Activated T-cell treated with anti-CD3 and anti-CD28 coated beads, Interleukin-2, amount 50 U/mL, for 4 hours (primary cell): Measurements from ENCODE around the gene ESPNL. TPM values are rescaled to one million over a fixed set of nuclear protein-coding genes. Genes with fewer than 3 reads are reported as not detected.

Experiments used
- ATAC-seq, 2 donors: fragments of 200-7000 bp; cut with Tn5 transposase; one replicate each; pipeline ENCODE4 v1.10.0; 2021
- DNase-seq: peaks from one replicate; pipeline ENCODE4 v3.0.0-alpha.2; 2020
- H3K27me3 Mint-ChIP-seq: one replicate; pipeline ENCODE4 v1.8.0; 2021; ENCODE audit warnings: low read depth, mixed read lengths
- H3K36me3 Mint-ChIP-seq: one replicate; pipeline ENCODE4 v1.8.0; 2022; ENCODE audit warnings: mixed read lengths; ENCODE audit not compliant: insufficient read depth
- H3K4me1 Mint-ChIP-seq: one replicate; pipeline ENCODE4 v1.8.0; 2021; ENCODE audit warnings: low read depth, mixed read lengths
- H3K4me3 Mint-ChIP-seq: one replicate; pipeline ENCODE4 v1.8.0; 2021; ENCODE audit warnings: mild to moderate bottlenecking, moderate library complexity, mixed read lengths
- H3K9me3 Mint-ChIP-seq: one replicate; pipeline ENCODE4 v1.8.0; 2021; ENCODE audit warnings: mixed read lengths
- total RNA-seq, 3 donors: library from RNA; stranded (reverse); gene quantifications; one replicate each; pipeline ENCODE4 v1.2.1, GENCODE V29; 2021

ESPNL gene
- total RNA-seq, 3 donors from 2014 or later = 0.08 to 0.35 (median 0.14) TPM

DNA sequence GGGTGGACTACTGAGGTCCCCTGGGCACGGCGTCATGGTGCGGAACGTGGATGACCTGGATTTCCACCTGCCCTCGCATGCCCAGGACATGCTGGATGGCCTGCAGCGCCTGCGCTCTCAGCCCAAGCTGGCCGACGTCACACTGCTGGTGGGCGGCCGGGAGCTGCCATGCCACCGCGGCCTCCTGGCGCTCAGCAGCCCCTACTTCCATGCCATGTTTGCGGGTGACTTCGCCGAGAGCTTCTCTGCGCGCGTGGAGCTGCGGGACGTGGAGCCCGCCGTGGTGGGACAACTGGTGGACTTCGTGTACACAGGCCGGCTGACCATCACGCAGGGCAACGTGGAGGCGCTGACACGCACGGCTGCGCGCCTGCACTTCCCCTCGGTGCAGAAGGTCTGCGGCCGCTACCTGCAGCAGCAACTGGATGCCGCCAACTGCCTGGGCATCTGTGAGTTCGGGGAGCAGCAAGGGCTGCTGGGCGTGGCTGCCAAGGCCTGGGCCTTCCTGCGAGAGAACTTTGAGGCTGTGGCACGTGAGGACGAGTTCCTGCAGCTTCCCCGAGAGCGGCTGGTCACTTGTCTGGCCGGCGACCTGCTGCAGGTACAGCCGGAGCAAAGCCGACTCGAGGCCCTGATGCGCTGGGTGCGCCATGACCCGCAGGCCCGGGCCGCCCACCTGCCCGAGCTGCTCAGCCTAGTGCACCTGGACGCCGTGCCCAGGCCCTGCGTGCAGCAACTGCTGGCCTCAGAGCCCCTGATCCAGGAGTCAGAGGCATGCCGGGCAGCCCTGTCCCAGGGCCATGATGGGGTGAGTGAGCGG lies 40.8 kb downstream of the ESPNL start:
- no peak for ATAC-seq
- DNase-seq = no peak
- Mint-ChIP-seq H3K27me3 (no peaks in the 10 kb centered on the region), H3K9me3 (no peaks in the 10 kb centered on the region), H3K4me3 (no peak overlapping the region), H3K36me3 (no peaks in the 10 kb centered on the region), H3K4me1 (peaks cover 6% of the 10 kb centered on the region)

DNA sequence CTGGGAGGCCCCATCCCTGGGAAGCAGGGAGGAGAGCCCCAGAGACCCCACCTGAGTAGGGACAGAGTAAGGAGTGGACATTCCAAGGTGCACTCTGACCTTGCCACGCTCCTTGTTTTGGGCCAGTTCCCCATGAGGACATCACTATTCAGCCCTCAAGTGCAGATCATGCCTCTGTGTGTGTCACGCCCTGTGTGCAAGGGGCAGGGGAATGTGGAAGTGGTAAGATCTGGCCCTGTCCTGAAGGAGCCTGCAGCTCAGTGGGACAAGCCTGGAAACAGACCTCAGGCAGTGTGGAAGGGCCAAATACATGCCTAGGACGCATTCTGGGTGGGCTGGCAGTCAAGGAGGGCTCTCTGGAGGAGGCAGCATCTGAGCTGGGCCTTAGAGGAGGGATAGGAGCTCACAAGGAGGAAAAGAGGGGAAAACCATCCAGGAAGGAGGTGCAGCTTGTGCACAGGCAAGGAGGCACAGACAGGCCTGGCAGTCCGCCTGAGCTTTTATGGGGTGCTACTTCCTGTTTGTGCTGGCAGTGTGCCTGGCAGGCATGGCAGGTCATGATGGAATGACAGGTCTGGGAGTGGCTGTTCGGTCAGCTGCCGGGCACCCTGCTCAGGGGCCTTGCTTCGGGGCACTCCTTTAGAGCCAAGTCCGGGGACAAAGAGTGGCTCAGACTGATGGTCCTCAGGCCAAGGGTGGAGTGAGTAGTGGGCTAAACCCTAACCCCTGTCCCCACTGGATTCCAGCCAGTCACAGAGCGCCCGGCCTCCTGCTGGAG lies 41.6 kb downstream of the ESPNL start:
- H3K36me3 Mint-ChIP-seq = no peaks in the 10 kb centered on the region
- no peak for ATAC-seq

DNA sequence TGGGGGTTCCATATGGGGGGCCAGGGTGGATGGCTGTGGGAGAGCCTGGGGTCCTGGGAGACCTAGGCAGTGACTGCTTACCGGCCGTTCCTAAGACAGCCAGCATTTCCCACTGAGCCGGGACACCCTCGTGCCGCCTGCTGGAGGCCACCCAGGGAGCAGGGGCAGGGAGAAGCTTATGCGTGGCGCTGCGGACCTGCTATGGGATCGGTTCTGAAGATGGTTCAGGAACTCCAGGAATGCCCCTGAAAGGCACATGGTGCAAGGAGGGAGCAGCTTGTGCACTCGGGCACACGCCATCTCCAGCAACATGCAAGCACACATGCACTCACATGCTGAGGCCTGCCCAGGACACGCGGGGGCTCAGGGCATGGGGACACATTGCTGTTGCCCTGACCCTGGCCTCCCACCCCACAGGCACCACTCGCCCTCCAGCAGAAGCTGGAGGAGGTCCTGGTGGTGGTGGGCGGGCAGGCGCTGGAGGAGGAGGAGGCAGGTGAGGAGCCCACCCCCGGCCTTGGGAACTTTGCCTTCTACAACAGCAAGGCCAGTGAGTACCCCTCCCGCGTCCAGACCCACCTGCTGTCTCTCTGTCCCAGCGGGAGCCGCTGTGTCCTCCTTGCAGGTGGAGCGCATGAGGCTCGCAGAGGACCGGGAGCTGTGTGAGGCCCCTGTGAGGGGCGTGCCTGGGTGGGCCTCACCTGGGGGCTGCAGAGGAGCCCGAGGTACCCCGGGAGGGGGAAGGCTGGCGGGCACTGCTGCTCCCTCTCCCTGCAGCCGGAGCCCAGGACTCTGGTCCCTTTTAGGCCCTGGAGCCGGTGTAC lies 42.5 kb downstream of the ESPNL start:
- H3K36me3 Mint-ChIP-seq = no peaks in the 10 kb centered on the region
- ATAC-seq (no peak), DNase-seq (no peak)
- no peak overlapping the region for H3K4me3 Mint-ChIP-seq
- no peaks in the 10 kb centered on the region for H3K9me3 Mint-ChIP-seq
- H3K4me1 Mint-ChIP-seq = peaks cover 6% of the 10 kb centered on the region
- H3K27me3 Mint-ChIP-seq = no peaks in the 10 kb centered on the region

More for the DNA sequence above, 41.6 kb downstream of the ESPNL start:
- Mint-ChIP-seq H3K4me3 (no peak overlapping the region), H3K9me3 (no peaks in the 10 kb centered on the region), H3K27me3 (no peaks in the 10 kb centered on the region), H3K4me1 (peaks cover 6% of the 10 kb centered on the region)
- no peak for DNase-seq

DNA sequence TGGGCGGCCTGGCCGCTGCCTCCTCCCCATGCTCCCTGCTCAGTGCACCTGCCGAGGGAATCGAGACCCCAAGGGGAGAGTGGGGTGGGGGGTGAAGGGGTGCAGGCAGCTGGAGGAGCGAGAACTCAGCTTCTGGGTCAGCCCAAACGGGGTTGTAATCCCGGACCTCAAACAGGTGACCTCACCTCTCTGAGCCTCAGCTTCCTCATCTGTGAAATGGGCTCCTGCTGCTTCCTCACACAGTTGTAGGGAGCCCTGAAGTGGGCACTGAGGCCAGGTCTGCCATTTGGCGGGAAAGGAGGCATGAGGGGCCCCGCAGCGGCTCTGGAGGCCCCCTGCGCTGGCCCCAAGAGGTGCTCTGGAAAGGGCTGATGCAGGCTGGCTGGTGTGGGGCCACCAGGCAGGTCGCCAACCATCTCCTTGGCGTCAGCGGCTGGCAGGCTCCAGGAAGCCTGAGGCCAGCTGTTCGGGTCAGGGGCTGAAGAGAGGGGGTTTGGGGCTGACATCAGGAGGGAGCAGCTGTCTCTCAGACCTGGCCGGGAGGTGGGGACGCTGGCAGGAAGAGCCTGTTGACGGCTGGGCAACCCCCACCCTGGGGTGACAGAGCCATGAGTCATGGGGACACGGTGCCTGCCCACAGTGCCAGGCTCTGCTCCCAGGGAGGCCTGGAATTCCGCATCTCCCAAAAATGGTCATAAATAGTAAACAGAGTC lies 43.3 kb downstream of the ESPNL start:
- no peak for ATAC-seq
- H3K9me3 Mint-ChIP-seq = no peaks in the 10 kb centered on the region
- no peaks in the 10 kb centered on the region for H3K36me3 Mint-ChIP-seq
- DNase-seq = no peak
- no peak overlapping the region for H3K4me3 Mint-ChIP-seq
- no peaks in the 10 kb centered on the region for H3K27me3 Mint-ChIP-seq
- peaks cover 6% of the 10 kb centered on the region for H3K4me1 Mint-ChIP-seq

- ATAC-seq (no peak), DNase-seq (no peak)
- Mint-ChIP-seq H3K4me3 (no peak overlapping the region), H3K27me3 (no peaks in the 10 kb centered on the region), H3K4me1 (peaks cover 6% of the 10 kb centered on the region), H3K36me3 (no peaks in the 10 kb centered on the region), H3K9me3 (no peaks in the 10 kb centered on the region)
Observed at GRCh38 chr2:238144262-238144661, 44.1 kb downstream of the ESPNL start.

DNA sequence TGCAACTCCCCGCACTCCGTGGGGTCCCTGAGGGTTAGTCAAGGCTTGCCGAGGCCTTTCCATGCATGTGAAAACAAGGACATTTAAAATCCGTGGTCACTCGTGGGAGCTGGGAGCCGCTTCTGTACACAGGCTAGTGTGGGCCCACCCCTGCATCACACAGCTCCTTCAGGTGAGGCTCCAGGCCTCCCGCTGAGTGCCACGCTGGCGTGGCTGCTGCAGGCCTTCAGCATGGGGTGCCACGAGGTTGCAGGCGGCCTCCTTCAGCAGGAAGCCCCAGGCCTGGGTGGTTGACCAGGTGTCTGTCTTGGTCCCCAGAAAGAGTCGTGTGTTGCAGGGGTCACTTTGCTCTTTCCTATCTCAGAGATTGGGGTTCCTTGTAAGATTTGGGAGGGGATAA lies 44.9 kb downstream of the ESPNL start:
- Mint-ChIP-seq H3K9me3 (no peaks in the 10 kb centered on the region), H3K4me3 (no peak overlapping the region), H3K27me3 (no peaks in the 10 kb centered on the region), H3K36me3 (no peaks in the 10 kb centered on the region), H3K4me1 (peaks cover 6% of the 10 kb centered on the region)
- DNase-seq (no peak), ATAC-seq (no peak)

GRCh38 chr2:238145851-238146250 lies 45.7 kb downstream of the ESPNL start:
- Mint-ChIP-seq H3K9me3 (no peaks in the 10 kb centered on the region), H3K27me3 (no peaks in the 10 kb centered on the region)
- no peak for DNase-seq

GRCh38 chr2:238146884-238147544 lies 46.9 kb downstream of the ESPNL start:
- H3K9me3 Mint-ChIP-seq = no peaks in the 10 kb centered on the region
- ATAC-seq (no peak), DNase-seq (no peak)
- H3K4me1 Mint-ChIP-seq = no peaks in the 10 kb centered on the region
- no peaks in the 10 kb centered on the region for H3K27me3 Mint-ChIP-seq
- H3K36me3 Mint-ChIP-seq = no peaks in the 10 kb centered on the region
- no peak overlapping the region for H3K4me3 Mint-ChIP-seq

More at GRCh38 chr2:238145851-238146250, 45.7 kb downstream of the ESPNL start:
- Mint-ChIP-seq H3K36me3 (no peaks in the 10 kb centered on the region), H3K4me3 (no peak overlapping the region), H3K4me1 (peaks cover 6% of the 10 kb centered on the region)
- no peak for ATAC-seq

DNA sequence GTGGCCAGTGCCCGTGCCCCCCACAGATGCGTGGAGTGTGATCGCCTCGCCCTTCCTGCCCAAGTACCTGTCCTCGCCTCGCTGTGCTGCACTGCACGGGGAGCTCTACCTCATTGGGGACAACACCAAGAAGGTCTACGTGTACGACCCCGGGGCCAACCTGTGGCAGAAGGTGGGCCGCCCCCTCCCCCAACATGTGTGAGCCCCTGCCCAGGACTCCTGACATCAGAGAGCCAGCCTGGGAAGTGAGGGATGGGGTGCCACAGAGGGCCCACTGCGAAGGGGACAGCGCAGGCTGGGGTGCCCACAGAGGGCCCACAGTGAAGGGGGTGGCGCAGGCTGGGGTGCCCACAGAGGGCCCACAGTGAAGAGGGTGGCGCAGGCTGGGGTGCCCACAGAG lies 48.8 kb downstream of the ESPNL start:
- Mint-ChIP-seq H3K36me3 (no peaks in the 10 kb centered on the region), H3K4me3 (no peak overlapping the region), H3K9me3 (no peaks in the 10 kb centered on the region), H3K4me1 (no peaks in the 10 kb centered on the region), H3K27me3 (no peaks in the 10 kb centered on the region)
- no peak for DNase-seq
- ATAC-seq = no peak

DNA sequence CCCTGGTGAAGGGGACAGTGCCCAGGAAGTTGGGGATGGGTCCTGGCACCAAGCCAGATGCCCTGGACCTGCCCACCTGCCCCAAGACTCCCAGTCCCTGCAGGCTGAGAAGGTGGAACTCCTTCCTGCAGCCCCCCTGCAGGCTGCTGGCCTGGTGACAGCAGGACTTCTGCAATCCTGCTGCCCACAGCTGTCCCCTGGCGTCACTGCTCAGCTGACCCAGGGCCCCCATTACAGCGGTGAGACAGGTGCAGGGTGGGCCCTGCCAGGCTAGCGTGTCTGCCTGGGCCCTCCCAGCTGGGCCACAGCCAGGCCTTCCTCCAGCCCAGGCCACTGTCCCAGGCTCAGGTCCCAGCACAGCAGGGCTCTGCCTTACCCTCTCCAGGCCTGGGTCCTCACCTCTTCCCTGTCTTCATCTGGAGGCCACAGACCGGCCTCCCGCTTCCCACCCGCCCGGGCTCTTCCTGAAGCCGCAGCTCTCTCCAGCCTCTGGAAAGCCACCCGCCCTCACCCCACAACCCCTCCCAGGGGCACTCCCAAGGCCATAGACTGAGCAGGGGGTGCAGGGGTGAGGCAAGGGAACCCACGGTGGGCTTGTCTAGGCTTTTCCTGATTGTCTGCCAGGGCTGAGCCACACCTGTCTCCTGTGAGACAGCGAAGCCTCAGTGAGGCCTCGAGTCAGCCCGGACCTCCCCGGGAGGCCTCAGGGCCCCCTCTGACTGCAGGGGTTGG lies 49.9 kb downstream of the ESPNL start:
- no peaks in the 10 kb centered on the region for H3K4me1 Mint-ChIP-seq
- ATAC-seq (no peak), DNase-seq (no peak)
- H3K9me3 Mint-ChIP-seq = no peaks in the 10 kb centered on the region
- H3K36me3 Mint-ChIP-seq = no peaks in the 10 kb centered on the region
- no peaks in the 10 kb centered on the region for H3K27me3 Mint-ChIP-seq
- no peak overlapping the region for H3K4me3 Mint-ChIP-seq

DNA sequence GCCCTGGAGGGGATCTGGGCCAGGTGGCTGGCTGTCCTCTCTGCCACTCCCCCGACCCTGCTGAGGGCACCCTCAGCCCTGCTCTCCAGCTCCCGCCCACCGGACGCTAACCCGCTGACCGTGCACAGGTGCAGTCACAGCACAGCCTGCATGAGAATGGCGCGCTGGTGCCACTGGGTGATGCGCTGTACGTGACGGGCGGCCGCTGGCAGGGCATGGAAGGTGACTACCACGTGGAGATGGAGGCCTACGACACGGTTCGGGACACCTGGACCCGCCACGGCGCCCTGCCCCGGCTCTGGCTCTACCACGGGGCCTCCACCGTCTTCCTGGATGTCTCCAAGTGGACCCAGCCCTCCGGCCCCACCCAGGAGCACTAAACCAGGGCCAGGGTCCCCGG lies 50.5 kb downstream of the ESPNL start:
- H3K9me3 Mint-ChIP-seq = no peaks in the 10 kb centered on the region
- no peaks in the 10 kb centered on the region for H3K4me1 Mint-ChIP-seq
- H3K36me3 Mint-ChIP-seq = no peaks in the 10 kb centered on the region
- ATAC-seq = no peak
- DNase-seq = no peak
- no peaks in the 10 kb centered on the region for H3K27me3 Mint-ChIP-seq
- H3K4me3 Mint-ChIP-seq = no peak overlapping the region

DNA sequence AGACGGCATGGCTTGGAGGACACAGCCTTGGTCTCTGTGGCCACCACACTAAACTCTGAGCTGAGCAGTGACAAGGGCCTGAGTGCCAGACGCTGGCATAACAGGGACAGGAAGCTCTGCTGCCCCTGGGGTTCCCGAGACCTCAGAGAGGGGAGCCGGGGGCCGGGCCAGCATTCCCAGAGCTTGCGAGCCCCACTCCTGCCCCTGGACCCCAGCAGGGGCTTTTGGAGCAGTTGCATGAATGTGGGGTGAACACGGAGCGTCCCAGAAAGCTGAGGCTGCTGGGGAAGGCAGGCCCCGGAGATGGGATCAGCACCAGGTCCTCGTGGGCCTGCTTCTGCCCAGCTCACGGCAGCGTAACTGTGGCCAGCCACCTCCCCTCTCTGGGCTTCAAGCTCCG lies 51.1 kb downstream of the ESPNL start:
- DNase-seq = no peak
- ATAC-seq = no peak
- Mint-ChIP-seq H3K9me3 (no peaks in the 10 kb centered on the region), H3K4me3 (no peak overlapping the region), H3K36me3 (no peaks in the 10 kb centered on the region), H3K4me1 (no peaks in the 10 kb centered on the region), H3K27me3 (no peaks in the 10 kb centered on the region)

GRCh38 chr2:238151628-238152235 lies 51.6 kb downstream of the ESPNL start:
- H3K36me3 Mint-ChIP-seq = no peaks in the 10 kb centered on the region
- no peaks in the 10 kb centered on the region for H3K27me3 Mint-ChIP-seq
- no peaks in the 10 kb centered on the region for H3K4me1 Mint-ChIP-seq
- H3K9me3 Mint-ChIP-seq = no peaks in the 10 kb centered on the region
- ATAC-seq (no peak), DNase-seq (no peak)
- H3K4me3 Mint-ChIP-seq = no peak overlapping the region
